HepG2 (cell line): ENCODE data around the gene HTR1A. TPM values are rescaled to one million over a fixed set of nuclear protein-coding genes. Genes with fewer than 3 reads are reported as not detected.

Experiments used
- ATAC-seq: fragments of 200-7000 bp; cut with Tn5 transposase; 3 replicates; pipeline ENCODE4 v1.9.1; 2020; ENCODE audit warnings: mild to moderate bottlenecking, moderate library complexity
- BruUV-seq: library from RNA; stranded (reverse); fragments of 400-500 nt; replicated peaks from 2 replicates; lab custom pipeline; 2021; lab: Mats Ljungman, UMichigan
- CTCF ChIA-PET: fragments of 300-600 bp; formaldehyde crosslinking; extraction: SDS; loops from one replicate; lab custom pipeline; 2021; ENCODE audit warnings: low total read pairs, inconsistent platforms, low intra/inter-chr PET ratio; lab: Yijun Ruan, JAX
- POLR2A ChIA-PET: fragments of 350-600 bp; sonication (Branson Sonifier 250); formaldehyde crosslinking; loops from one replicate; lab custom pipeline; 2020; ENCODE audit warnings: antibody characterized with exemption, inconsistent platforms; lab: Yijun Ruan, JAX
- DNase-seq: peaks from one replicate; pipeline ENCODE4 v3.0.0-alpha.2; 2015; ENCODE audit warnings: low spot score
- FAIRE-seq: peaks from 3 replicates; lab custom pipeline; 2011; peaks lifted over from hg19 to GRCh38; lab: Jason Lieb, UNC
- H2AFZ ChIP-seq: one replicate; pipeline ENCODE4 v1.6.1; 2011; ENCODE audit warnings: low read length, inconsistent platforms
- H3K27ac ChIP-seq: fragments of 300-600 bp; 3 replicates; pipeline ENCODE4 v1.8.0; 2011; ENCODE audit warnings: mixed run types, mild to moderate bottlenecking, mixed read lengths, low read length, inconsistent platforms; ENCODE audit not compliant: insufficient read depth; ENCODE audit errors: extremely low read length
- H3K27me3 ChIP-seq, 2 experiments: fragments of 200-600 bp in 1 of 2; 2 replicates in 1 of 2; 3 replicates in 1 of 2; pipeline versions ENCODE4 v1.6.0 to v1.8.0; 2011; ENCODE audit warnings: low read length in 2 of 2, mild to moderate bottlenecking in 2 of 2, moderate library complexity in 2 of 2, inconsistent platforms in 1 of 2; ENCODE audit not compliant: insufficient read depth in 2 of 2, control insufficient read depth in 1 of 2
- H3K36me3 ChIP-seq, 2 experiments: fragments of 200-600 bp in 1 of 2; replicated peaks in 1 of 2; 2 replicates in 1 of 2; 3 replicates in 1 of 2; pipeline versions ENCODE4 v1.5.1 to v1.8.0; 2011; ENCODE audit warnings: low read length in 2 of 2, inconsistent platforms in 1 of 2; ENCODE audit not compliant: insufficient read depth in 2 of 2, control insufficient read depth in 1 of 2
- H3K4me1 ChIP-seq: 2 replicates; pipeline ENCODE4 v1.5.1; 2012; ENCODE audit warnings: low read length, inconsistent platforms; ENCODE audit not compliant: insufficient read depth
- H3K4me2 ChIP-seq: 2 replicates; pipeline ENCODE4 v1.6.0; 2011; ENCODE audit warnings: low read depth, low read length, inconsistent platforms
- H3K4me3 ChIP-seq, 3 experiments: fragments of 200-600 bp in 1 of 3; sonication (generic), shearing (Covaris generic) in 1 of 3; replicated peaks in 1 of 3; 2 replicates each; pipeline ENCODE4 v1.5.1; 2011 to 2016; ENCODE audit warnings: low read length in 3 of 3, inconsistent platforms in 2 of 3, low read depth in 2 of 3, mild to moderate bottlenecking in 2 of 3, control low read depth in 1 of 3, mixed read lengths in 1 of 3; ENCODE audit not compliant: insufficient read depth in 1 of 3
- H3K79me2 ChIP-seq: one replicate; pipeline ENCODE4 v1.6.1; 2011; ENCODE audit warnings: low read length, inconsistent platforms; ENCODE audit not compliant: insufficient read depth
- H3K9ac ChIP-seq: 2 replicates; pipeline ENCODE4 v1.6.0; 2011; ENCODE audit warnings: mild to moderate bottlenecking, low read depth, low read length, inconsistent platforms; ENCODE audit not compliant: insufficient read depth
- H3K9me3 ChIP-seq: 2 replicates; pipeline ENCODE4 v1.5.1; 2012; ENCODE audit warnings: mild to moderate bottlenecking, low read length
- H4K20me1 ChIP-seq: 2 replicates; pipeline ENCODE4 v1.6.0; 2011; ENCODE audit warnings: inconsistent platforms, mild to moderate bottlenecking, low read length, moderate library complexity; ENCODE audit not compliant: insufficient read depth
- DR1 ChIP-seq: sonication (generic); formaldehyde crosslinking; IDR thresholded peaks from 2 replicates; pipeline ENCODE4 v1.8.0; 2021; ENCODE audit warnings: mild to moderate bottlenecking, missing genetic modification reagents, inconsistent platforms
- E2F2 ChIP-seq: sonication (generic); formaldehyde crosslinking; IDR thresholded peaks from 2 replicates; pipeline ENCODE4 v1.4.0; 2020; ENCODE audit warnings: missing genetic modification reagents, borderline replicate concordance
- ESRRA ChIP-seq: sonication (generic); formaldehyde crosslinking; IDR thresholded peaks from 2 replicates; pipeline ENCODE4 v1.5.1; 2020; ENCODE audit warnings: mild to moderate bottlenecking, low read depth, missing genetic modification reagents
- GRHL1 ChIP-seq: sonication (generic); formaldehyde crosslinking; conservative IDR thresholded peaks from 2 replicates; pipeline ENCODE4 v1.8.0; 2022; ENCODE audit warnings: missing genetic modification reagents
- HNF4G ChIP-seq, 2 experiments: sonication (generic) in 1 of 2; formaldehyde crosslinking in 1 of 2; IDR thresholded peaks; 2 replicates each; pipeline versions ENCODE4 v1.4.0 to v1.6.1; 2011 to 2020; ENCODE audit warnings: borderline replicate concordance in 2 of 2, low read depth in 2 of 2, mild to moderate bottlenecking in 2 of 2, low read length in 1 of 2, missing genetic modification reagents in 1 of 2, moderate library complexity in 1 of 2
- MAFF ChIP-seq: IDR thresholded peaks from 2 replicates; pipeline ENCODE4 v1.6.1; 2011; ENCODE audit warnings: low read depth, low read length, improper control_type of control experiment
- MAFK ChIP-seq, 2 experiments: IDR thresholded peaks in 1 of 2; conservative IDR thresholded peaks in 1 of 2; 2 replicates each; pipeline ENCODE4 v1.6.1; 2011; ENCODE audit warnings: improper control_type of control experiment in 2 of 2, low read length in 2 of 2
- NPAS2 ChIP-seq: sonication (generic); formaldehyde crosslinking; IDR thresholded peaks from 2 replicates; pipeline ENCODE4 v1.8.0; 2022; ENCODE audit warnings: mild to moderate bottlenecking, missing genetic modification reagents, borderline replicate concordance
- NR2F2 ChIP-seq: IDR thresholded peaks from 2 replicates; pipeline ENCODE4 v1.6.1; 2012; ENCODE audit warnings: low read depth, inconsistent platforms, borderline replicate concordance
- RXRB ChIP-seq: IDR thresholded peaks from 2 replicates; pipeline ENCODE4 v1.6.1; 2016; ENCODE audit warnings: borderline replicate concordance, missing genetic modification reagents, missing compliant biosample characterization
- SATB2 ChIP-seq: sonication (generic); formaldehyde crosslinking; IDR thresholded peaks from 2 replicates; pipeline ENCODE4 v1.5.0; 2020; ENCODE audit warnings: missing genetic modification reagents
- ZKSCAN1 ChIP-seq: fragments of 150-350 bp; IDR thresholded peaks from 2 replicates; pipeline ENCODE4 v1.6.1; 2014; ENCODE audit warnings: low read length
- ZNF253 ChIP-seq: sonication (generic); formaldehyde crosslinking; IDR thresholded peaks from 2 replicates; pipeline ENCODE4 v1.8.0; 2022; ENCODE audit warnings: mild to moderate bottlenecking, missing genetic modification reagents, borderline replicate concordance
- ZNF296 ChIP-seq: sonication (generic); formaldehyde crosslinking; conservative IDR thresholded peaks from 2 replicates; pipeline ENCODE4 v1.5.0; 2020; ENCODE audit warnings: mild to moderate bottlenecking, missing genetic modification reagents
- ZNF607 ChIP-seq: sonication (generic); formaldehyde crosslinking; IDR thresholded peaks from 2 replicates; pipeline ENCODE4 v1.5.1; 2020; ENCODE audit warnings: missing genetic modification reagents, mild to moderate bottlenecking, borderline replicate concordance
- ZNF775 ChIP-seq: sonication (generic); formaldehyde crosslinking; IDR thresholded peaks from 2 replicates; pipeline ENCODE4 v1.4.0; 2020; ENCODE audit warnings: missing genetic modification reagents, mild to moderate bottlenecking, moderate library complexity, borderline replicate concordance
- ZNF776 ChIP-seq: sonication (generic); formaldehyde crosslinking; IDR thresholded peaks from 2 replicates; pipeline ENCODE4 v1.4.0; 2020; ENCODE audit warnings: mild to moderate bottlenecking, missing genetic modification reagents
- WGBS: methylation state at CpG from one replicate; pipeline ENCODE4 v1.1.6; 2017; ENCODE audit warnings: low lambda C conversion rate; 5-methylcytosine and 5-hydroxymethylcytosine counted together
- in situ Hi-C: cut with HindIII; loops from 2 replicates; pipeline ENCODE4 v1.10.0; 2017; ENCODE audit warnings: low pct_unique_long_range_greater_than_20kb; ENCODE audit not compliant: extremely low pct_ligation_motif_present
- intact Hi-C: fragments of 100-400 bp; cut with micrococcal nuclease; formaldehyde crosslinking; loops from one replicate; pipeline ENCODE4 v1.10.0; 2022; ENCODE audit not compliant: unreplicated experiment
- polyA plus RNA-seq, 8 experiments: library from polyadenylated mRNA; depleted of rRNA in 3 of 8; stranded (reverse) in 7 of 8; unstranded in 1 of 8; fragments of >200 nt; fragmentation: Illumina TruSeq in 4 of 8; extraction: Trizol in 4 of 8; gene quantifications; 2 replicates each; pipeline versions ENCODE4 v1.2.1 to v1.2.3, GENCODE V29; 2011 to 2016; ENCODE audit warnings: low read depth in 4 of 8, missing spikeins in 1 of 8, mixed read lengths in 1 of 8; ENCODE audit not compliant: insufficient read depth in 1 of 8
- total RNA-seq, 5 experiments: library from RNA; depleted of rRNA; stranded (reverse); fragments of >200 nt; fragmentation: Illumina TruSeq; extraction: Trizol; gene quantifications; 2 replicates each; pipeline ENCODE4 v1.2.3, GENCODE V29; 2016; ENCODE audit warnings: low read depth in 1 of 5

The HTR1A gene
- total and polyA plus RNA-seq, 2 of the 13 experiments (the other 11 are each of a cell fraction or from before 2014, with no cell fraction given), result not detected

GRCh38 chr5:63957617-63958016 is 4.6 kb downstream of the HTR1A start:
- DNase-seq (no peak), FAIRE-seq (no peak), ATAC-seq (no peak)
- H3K36me3 ChIP-seq, result no peaks in the 10 kb centered on the region
- no peaks in the 10 kb centered on the region for H3K79me2 ChIP-seq
- intact Hi-C loops (no loop called here), in situ Hi-C loops (no loop called here)
- H3K9me3 ChIP-seq, result peaks cover 24% of the 10 kb centered on the region; the same call in 1 of the 2 replicates
- BruUV-seq, result no TSS peak
- no peaks in the 10 kb centered on the region for H3K4me1 ChIP-seq
- CTCF ChIA-PET, result no interaction called here
- no peak overlapping the region for H3K4me3 ChIP-seq
- POLR2A ChIA-PET, result no interaction called here
- no peak overlapping the region for H3K4me2 ChIP-seq
- no peak overlapping the region for H3K27ac ChIP-seq
- no peaks in the 10 kb centered on the region for H3K27me3 ChIP-seq
- 0% methylated on average over 2 of the region's 2 CpGs for WGBS
- H2AFZ ChIP-seq, result no peak overlapping the region
- no peak overlapping the region for H3K9ac ChIP-seq
- H4K20me1 ChIP-seq, result no peaks in the 10 kb centered on the region
- TF ChIP-seq MAFF (peak; percentile 84), ESRRA (no peak), MAFK (conservative IDR thresholded peaks at IDR 0.05 in 1 of 2, IDR thresholded peaks at IDR 0.05 in 1 of 2; ENCODE audit: low read length in 2 of 2) (peak; percentile 69 to 93)

- no peaks in the 10 kb centered on the region for H3K79me2 ChIP-seq
- in situ Hi-C loops (no loop called here), intact Hi-C loops (no loop called here)
- H3K4me3 ChIP-seq, result no peak overlapping the region
- H3K36me3 ChIP-seq, result no peaks in the 10 kb centered on the region
- H3K9ac ChIP-seq, result no peak overlapping the region
- H3K4me1 ChIP-seq, result no peaks in the 10 kb centered on the region
- 0% methylated on average over 3 of the region's 3 CpGs for WGBS
- H3K27ac ChIP-seq, result no peak overlapping the region
- POLR2A ChIA-PET, result no interaction called here
- H2AFZ ChIP-seq, result no peak overlapping the region
- DNase-seq (no peak), FAIRE-seq (no peak), ATAC-seq (no peak)
- CTCF ChIA-PET, result no interaction called here
- H3K4me2 ChIP-seq, result no peak overlapping the region
- H3K27me3 ChIP-seq, result no peaks in the 10 kb centered on the region
- H3K9me3 ChIP-seq, result peaks cover 35% of the 10 kb centered on the region
- no peaks in the 10 kb centered on the region for H4K20me1 ChIP-seq
- BruUV-seq, result no TSS peak
- TF ChIP-seq ZNF253, result no peak
- no peak for TF ChIP-seq NPAS2 (CRISPR knock-in tag)
- no peak for TF ChIP-seq DR1 (CRISPR knock-in tag)
- TF ChIP-seq HNF4G (IDR thresholded peaks at IDR 0.05; ENCODE audit: borderline replicate concordance, low read depth, low read length), result no peak
- no peak for TF ChIP-seq HNF4G (CRISPR knock-in tag; IDR thresholded peaks at IDR 0.05; ENCODE audit: borderline replicate concordance, low read depth)
- TF ChIP-seq ZNF775 (CRISPR knock-in tag), result no peak
- TF ChIP-seq ZKSCAN1, result no peak
- TF ChIP-seq E2F2 (CRISPR knock-in tag), result no peak
- TF ChIP-seq ZNF296 (CRISPR knock-in tag), result no peak
- no peak for TF ChIP-seq NR2F2
- TF ChIP-seq GRHL1 (CRISPR knock-in tag), result no peak
- no peak for TF ChIP-seq RXRB (CRISPR knock-in tag)
- no peak for TF ChIP-seq SATB2 (CRISPR knock-in tag)
- TF ChIP-seq ZNF776 (CRISPR knock-in tag), result no peak
- TF ChIP-seq ZNF607 (CRISPR knock-in tag), result no peak
Measured at GRCh38 chr5:63953217-63953616, 9.0 kb downstream of the HTR1A start.
